Kidney (tissue), 14 donors: ENCODE data around the gene P3H3. TPM values are rescaled to one million over a fixed set of nuclear protein-coding genes. Genes with fewer than 3 reads are reported as not detected.
A peak's percentile ranks its signal among the peaks of the same experiment; 100 is the strongest.

Experiments used
- DNase-seq, 5 donors: peaks; one replicate each; pipeline ENCODE4 v3.0.0-alpha.2; 2013 to 2020
- FAIRE-seq: peaks from 2 replicates; lab custom pipeline; 2012; peaks lifted over from hg19 to GRCh38; lab: Jason Lieb, UNC
- H3K27ac ChIP-seq, 2 donors: one replicate each; pipeline ENCODE4 v1.7.0; 2013; ENCODE audit warnings: low read depth in 2 of 2, low read length in 2 of 2, inconsistent platforms in 1 of 2
- H3K27me3 ChIP-seq: one replicate; pipeline ENCODE4 v1.7.1; 2013; ENCODE audit warnings: low read length, inconsistent platforms; ENCODE audit not compliant: control insufficient read depth, insufficient read depth
- H3K36me3 ChIP-seq, 3 donors: one replicate each; pipeline versions ENCODE4 v1.7.0 to v1.7.1; 2013; ENCODE audit warnings: low read length in 3 of 3, control low read depth in 1 of 3, inconsistent platforms in 1 of 3; ENCODE audit not compliant: insufficient read depth in 3 of 3, control insufficient read depth in 2 of 3
- H3K4me1 ChIP-seq, 3 donors: one replicate each; pipeline versions ENCODE4 v1.7.0 to v1.7.1; 2013; ENCODE audit warnings: low read length in 3 of 3, inconsistent platforms in 1 of 3, low read depth in 1 of 3; ENCODE audit not compliant: control insufficient read depth in 2 of 3, insufficient read depth in 2 of 3
- H3K4me3 ChIP-seq, 3 donors: one replicate each; pipeline versions ENCODE4 v1.7.0 to v1.8.1; 2013; ENCODE audit warnings: low read length in 3 of 3, control low read depth in 1 of 3, inconsistent platforms in 1 of 3
- H3K9ac ChIP-seq, 3 donors: one replicate each; pipeline versions ENCODE4 v1.7.0 to v1.7.1; 2013; ENCODE audit warnings: low read length in 3 of 3, control low read depth in 1 of 3, inconsistent platforms in 1 of 3
- H3K9me3 ChIP-seq, 3 donors: one replicate each; pipeline versions ENCODE4 v1.7.0 to v1.7.1; 2013; ENCODE audit warnings: low read length in 3 of 3, control low read depth in 1 of 3, inconsistent platforms in 1 of 3; ENCODE audit not compliant: control insufficient read depth in 2 of 3, insufficient read depth in 1 of 3
- CTCF ChIP-seq: IDR thresholded peaks from 3 replicates; pipeline ENCODE4 v1.5.1; 2012; ENCODE audit warnings: mild to moderate bottlenecking, moderate library complexity, borderline replicate concordance; ENCODE audit not compliant: insufficient read depth; ENCODE audit errors: extremely low read depth
- intact Hi-C: fragments of 100-400 bp; cut with DNase I; formaldehyde crosslinking; loops from one replicate; pipeline ENCODE4 v1.11.1; 2022
- polyA plus RNA-seq: library from polyadenylated mRNA; stranded (reverse); fragments of 350-450 nt; fragmentation: Illumina TruSeq; extraction: RNeasy Lipid Tissue Mini Kit (QIAGEN cat#74804); gene quantifications from one replicate; pipeline ENCODE4 v1.2.3, GENCODE V29; 2014; ENCODE audit warnings: low read depth, low replicate concordance; ENCODE audit not compliant: insufficient read depth
- total RNA-seq: library from RNA; stranded (reverse); fragmentation: NEBNext Ultra II Directional; extraction: Animal tissue kit (Norgen Biotek cat#: 25700); gene quantifications from one replicate; pipeline ENCODE4 v1.2.1, GENCODE V29; 2021
- donor health status: control.
- donor health status: control.
- donor health status: control.
- donor health status: control.
- donor health status: control.
- donor health status: DM: yes; HTN: yes; CAD: no.
- donor health status: Normal renal cell carcinoma (clear cell type).

Gene P3H3
- total and polyA plus RNA-seq, 2 donors from 2014 or later: 17.0 to 18.5 TPM

GRCh38 chr12:6860942-6861341 is 32.7 kb downstream of the P3H3 start:
- H3K27ac ChIP-seq: no peak overlapping the region
- H3K9me3 ChIP-seq: no peaks in the 10 kb centered on the region
- intact Hi-C loops: no loop called here
- H3K4me3 ChIP-seq: no peak overlapping the region
- H3K4me1 ChIP-seq: no peaks in the 10 kb centered on the region
- H3K27me3 ChIP-seq: no peaks in the 10 kb centered on the region
- peaks cover 12 to 77% (median 46%) of the 10 kb centered on the region in 3 donors for H3K36me3 ChIP-seq
- no peak overlapping the region for H3K9ac ChIP-seq
- TF ChIP-seq CTCF: no peak
- FAIRE-seq (no peak), DNase-seq (peak in 1 of 5 donors; percentile 41)

GRCh38 chr12:6861391-6861790 is 33.2 kb downstream of the P3H3 start:
- Histone ChIP-seq H3K9me3 (no peaks in the 10 kb centered on the region), H3K36me3 (peaks cover 12 to 72% (median 46%) of the 10 kb centered on the region in 3 donors), H3K4me3 (no peak overlapping the region), H3K27me3 (no peaks in the 10 kb centered on the region), H3K4me1 (no peaks in the 10 kb centered on the region), H3K27ac (no peak overlapping the region), H3K9ac (no peak overlapping the region)
- intact Hi-C loops: no loop called here
- FAIRE-seq (no peak), DNase-seq (peak in 1 of 5 donors; percentile 59)
- no peak for TF ChIP-seq CTCF

GRCh38 chr12:6863033-6863432 is 34.8 kb downstream of the P3H3 start:
- FAIRE-seq (no peak), DNase-seq (peak in 1 of 5 donors; percentile 59)
- Histone ChIP-seq H3K27me3 (no peaks in the 10 kb centered on the region), H3K4me3 (no peak overlapping the region), H3K36me3 (peaks cover 6 to 56% (median 34%) of the 10 kb centered on the region in 3 donors), H3K9ac (no peak overlapping the region), H3K4me1 (peaks cover 0 to 5% (median 0%) of the 10 kb centered on the region in 3 donors), H3K27ac (no peak overlapping the region), H3K9me3 (no peaks in the 10 kb centered on the region)
- TF ChIP-seq CTCF: no peak
- intact Hi-C loops: no loop called here
